Activated naive CD8-positive, alpha-beta T cell treated with anti-CD3 and anti-CD28 coated beads, Interleukin-2, amount 50 U/mL, for 16 hours (primary cell): ENCODE results near the gene SYNJ2.

Experiments used
- DNase-seq: peaks from one replicate; pipeline ENCODE4 v3.0.0-alpha.2; 2020; ENCODE audit warnings: low read depth, low spot score

The SYNJ2 gene

GRCh38 chr6:157998707-157999167 lies 17.1 kb downstream of the SYNJ2 start:
- no peak for DNase-seq

DNA sequence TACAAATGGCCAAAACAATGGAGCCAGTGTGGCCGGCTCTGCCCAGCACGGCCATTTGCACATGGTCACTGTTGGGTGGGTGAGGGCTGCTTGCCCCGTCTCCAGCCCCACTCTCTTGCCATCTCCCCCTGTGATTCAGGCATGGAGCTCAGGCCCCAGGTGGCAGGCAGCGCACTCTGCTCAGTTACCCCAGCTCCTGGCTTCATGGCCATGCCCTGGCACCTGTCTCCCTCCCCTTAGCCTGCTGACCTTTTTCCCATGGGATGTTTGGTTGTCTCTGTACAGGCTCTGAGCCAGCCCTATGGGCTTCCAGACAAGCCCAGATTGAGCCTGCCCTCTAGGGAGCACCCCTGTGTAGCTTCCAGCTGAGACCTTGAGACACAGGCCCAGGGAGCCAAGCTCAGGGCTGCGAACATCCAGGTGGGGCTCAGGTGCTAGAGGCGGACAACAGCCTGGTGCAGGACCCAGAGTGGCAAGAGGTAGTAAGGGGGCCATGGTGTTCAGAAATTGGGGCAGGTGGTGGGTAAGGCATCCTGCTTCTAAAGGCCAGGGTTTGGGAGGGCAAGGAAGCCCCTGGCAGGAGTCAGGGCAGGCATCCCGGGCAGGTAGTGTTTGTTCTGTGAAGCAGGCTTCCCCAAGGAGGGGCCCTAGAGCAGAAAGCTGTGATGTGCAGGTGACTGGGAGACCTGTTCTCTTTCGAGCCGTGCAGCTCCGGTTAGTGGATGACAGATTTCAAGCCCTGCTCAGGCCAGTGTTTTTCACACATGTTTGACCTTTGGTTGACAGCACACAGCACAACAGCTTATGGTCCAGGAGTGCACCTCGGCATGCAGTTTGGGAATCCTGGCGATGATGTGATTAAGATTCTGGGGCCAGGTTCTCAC lies 17.7 kb downstream of the SYNJ2 start:
- no peak for DNase-seq

- DNase-seq, result no peak
These were observed 19.1 kb downstream of the SYNJ2 start for GRCh38 chr6:158000530-158001307.

DNA sequence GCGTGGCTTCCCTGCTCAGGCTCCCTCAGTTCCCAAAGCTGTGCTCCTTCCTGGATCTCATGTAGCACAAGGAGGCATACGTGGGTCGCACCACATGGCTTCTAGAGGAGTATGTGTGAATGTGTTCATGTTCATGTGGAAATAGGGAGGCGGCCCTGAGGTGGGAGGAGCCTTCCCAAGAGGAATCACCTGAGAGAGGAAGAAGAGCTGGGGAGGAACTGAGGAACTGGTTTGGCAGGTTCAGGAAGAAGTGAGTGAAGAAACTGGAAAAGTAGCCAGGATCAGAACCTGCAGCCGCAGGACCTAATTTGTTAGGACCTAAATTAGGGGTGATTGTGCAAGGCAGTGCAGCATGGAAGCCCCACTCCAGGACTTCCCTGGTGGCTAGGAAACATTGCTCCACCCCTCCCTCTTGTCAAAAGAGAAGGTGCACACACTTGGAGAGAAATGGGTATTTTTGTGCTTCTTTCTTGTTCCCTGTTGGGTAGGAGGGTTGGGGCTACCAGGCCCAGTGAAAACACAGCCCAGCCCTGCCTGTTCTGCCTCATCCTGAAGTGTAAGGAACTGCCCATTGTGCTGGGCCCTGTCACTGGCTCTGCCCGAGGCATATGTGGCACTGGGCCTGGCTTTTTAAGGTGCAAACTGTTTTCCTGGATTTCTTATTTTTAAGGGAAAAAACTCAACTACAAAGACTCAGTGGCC lies 20.7 kb downstream of the SYNJ2 start:
- DNase-seq, result no peak

DNA sequence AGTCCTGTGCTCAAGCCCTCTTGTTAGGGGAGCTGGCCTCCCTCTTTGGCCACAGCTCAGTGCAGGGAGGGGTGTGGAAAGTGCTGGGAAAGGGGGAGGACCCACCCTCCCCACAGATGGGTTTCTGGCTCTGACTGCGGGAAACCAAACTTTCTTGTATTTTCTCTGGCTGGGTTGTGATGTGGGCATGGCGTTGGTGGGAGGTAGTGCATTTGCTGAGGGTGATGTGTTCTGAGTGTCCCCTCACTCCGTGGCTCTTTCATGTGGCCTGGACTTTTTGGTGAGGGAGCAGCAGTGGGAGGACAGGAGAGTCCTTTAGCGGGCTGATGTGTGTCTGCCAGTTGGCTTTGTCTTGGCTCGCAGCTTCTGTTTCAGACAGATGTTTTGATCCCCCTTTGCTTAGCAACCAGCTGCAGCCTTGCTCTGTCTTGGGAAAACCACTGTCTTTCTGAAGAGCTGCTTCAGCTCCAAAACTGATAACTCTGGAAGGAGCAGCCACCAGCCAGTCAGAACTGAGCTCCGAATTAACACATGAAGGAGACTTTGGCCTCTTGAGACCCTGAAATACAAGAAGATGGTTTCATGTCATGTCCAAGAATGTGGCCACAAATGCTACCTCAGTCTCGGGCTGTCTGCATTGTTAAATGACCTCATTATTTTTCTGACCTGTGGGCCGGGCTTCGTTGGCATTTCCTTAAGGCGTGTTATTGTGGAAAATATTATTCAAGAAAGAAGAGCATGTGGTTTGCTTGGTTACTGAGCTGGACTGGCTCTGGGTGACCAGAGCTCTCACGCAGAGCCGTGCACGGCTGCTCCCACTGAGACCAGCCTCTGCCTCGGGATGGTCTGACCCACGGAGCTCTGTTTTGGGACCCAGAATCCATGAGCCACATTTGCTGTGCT lies 21.5 kb downstream of the SYNJ2 start:
- no peak for DNase-seq

GRCh38 chr6:158003910-158004700 lies 22.4 kb downstream of the SYNJ2 start:
- no peak for DNase-seq

DNA sequence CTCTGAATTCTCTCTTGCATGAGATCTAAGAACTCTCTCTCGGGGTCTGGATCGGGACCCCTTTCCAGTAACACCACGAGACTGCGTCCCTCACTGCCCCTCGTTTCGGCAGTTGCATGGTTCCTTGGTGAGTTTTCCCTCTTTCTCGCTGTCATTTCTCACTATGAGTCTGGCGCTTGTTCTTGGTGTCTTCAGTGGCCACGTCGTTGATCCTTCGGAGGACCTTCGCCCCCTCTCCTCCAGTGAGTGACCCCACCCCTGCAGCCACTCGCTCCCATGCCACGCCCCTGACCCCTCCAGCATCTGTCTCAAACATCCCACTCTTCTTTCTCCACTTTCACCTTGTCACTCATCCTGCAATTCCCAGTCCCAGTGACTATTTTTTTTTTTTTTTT lies 23.0 kb downstream of the SYNJ2 start:
- no peak for DNase-seq

DNA sequence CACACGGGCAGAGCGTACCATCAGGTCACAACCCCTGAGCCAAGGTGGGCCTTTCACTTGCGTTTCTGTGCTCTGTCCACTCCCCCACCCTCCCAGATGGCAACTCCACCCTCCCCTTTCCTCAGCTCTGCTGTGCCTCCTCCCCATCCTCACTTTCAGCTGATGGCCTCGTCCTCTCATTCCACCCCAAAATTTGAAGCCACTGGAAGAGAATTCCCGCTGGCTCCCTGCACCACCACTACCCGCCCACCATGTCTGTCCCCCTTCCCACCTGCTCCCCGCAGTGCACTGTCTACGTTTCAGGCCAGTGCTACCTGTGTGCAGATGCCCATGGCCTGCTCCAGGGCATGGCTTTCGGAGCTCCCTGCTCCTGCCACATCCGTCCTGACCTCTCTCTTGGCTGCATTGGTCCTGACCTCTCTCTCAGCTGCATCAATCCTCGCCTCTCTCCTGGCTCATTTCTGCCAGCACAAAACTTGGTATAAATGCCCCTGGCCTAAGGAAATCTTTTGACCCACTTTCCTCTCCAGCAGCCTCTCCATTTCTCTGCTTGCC lies 24.0 kb downstream of the SYNJ2 start:
- no peak for DNase-seq

DNA sequence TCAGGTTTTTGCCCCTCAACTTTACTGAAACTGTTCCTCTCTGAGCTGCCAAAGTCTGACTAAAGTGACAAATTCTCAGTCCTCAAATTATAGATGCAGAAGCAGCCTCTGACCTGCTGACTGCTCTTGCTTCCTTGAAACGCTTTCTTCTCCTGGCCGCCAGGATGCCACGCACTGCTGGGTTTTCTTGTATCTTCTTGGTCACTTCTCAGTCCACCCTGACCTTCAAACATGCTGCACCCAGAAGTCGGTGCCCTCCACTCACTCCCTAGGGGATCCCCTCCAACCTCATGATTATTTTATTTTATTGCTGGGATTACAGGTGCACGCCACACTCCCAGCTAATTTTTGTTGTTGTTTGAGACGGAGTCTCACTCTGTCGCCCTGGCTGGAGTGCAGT lies 24.7 kb downstream of the SYNJ2 start:
- no peak for DNase-seq

DNA sequence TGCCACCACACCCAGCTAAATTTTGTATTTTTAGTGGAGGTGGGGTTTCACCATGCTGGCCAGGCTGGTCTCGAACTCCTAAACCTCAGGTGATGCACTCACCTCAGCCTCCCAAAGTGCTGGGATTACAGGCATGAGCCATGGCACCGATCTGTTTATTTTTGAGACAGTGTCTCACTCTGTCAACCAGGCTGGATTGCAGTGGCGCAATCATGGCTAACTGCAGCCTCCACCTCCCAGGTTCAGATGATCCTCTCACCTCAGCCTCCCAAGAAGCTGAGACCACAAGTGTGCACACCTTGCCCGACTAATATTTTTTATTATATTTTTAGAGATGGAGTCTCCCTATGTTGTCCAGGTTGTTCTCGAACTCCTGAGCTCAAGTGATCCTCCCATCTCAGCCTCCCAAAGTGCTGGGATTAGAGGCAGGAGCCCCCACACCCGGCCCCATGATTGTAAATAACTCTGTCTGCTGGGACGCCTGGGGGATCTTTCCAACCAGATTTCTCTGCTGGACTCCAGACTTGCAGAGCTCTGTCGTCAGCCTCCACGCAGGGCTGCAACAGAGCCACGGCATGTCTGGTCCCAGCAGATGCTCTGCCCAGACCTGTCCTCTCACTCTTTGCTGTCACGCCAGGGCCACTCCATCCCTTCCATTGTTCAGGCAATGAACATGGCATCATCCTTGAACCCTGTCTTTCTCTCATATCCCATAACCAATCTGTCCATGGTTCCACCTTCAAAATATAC lies 25.3 kb downstream of the SYNJ2 start:
- no peak for DNase-seq

DNA sequence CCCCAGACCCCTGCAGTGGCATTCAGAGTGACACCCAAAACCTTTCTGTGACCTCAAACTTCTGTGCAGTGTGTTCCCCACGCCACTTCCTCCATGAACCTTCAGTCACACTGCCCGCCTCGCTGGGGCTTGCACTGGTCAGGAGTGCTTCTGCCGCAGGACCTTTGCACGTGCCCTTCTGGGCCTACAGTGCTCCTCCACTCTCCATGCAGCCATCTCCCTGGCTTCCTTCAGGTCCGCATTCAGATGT lies 27.1 kb downstream of the SYNJ2 start:
- no peak for DNase-seq

DNA sequence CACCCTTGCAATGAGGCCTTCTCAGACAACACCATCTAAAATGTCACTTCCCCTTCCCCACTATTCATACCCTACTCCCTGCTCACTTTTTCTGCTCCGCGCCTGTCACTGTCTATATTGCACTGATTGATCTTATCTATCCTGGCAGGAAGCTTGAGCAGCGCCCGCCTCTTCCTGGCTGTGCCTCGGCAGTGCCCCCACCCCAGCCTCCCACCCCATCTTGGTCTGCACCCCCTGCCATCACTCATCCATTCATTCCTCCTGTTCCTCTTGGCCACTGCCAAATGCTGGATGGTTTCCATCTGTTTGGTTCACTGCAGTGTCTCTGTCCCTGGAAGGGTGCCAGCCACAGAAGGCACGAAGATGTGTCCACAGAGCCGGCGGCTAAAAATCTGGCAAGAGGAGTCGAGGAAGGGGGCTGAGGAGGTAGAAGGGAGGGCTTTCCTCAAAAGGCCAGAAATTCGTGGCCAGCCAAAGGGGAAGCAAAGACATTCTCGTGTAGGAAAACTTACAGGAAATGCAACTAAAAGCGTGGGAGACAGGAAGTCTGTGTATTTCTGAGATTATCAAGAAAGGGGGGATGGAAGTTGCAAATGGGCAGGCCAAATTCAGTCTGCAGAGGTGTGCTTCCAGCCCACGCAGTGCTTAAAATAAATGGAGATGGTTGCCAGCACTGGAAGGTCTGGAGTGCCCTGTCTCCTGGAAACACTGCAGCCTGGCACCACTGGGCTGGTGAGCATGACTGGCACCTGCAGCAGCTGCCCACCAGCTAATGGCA lies 27.6 kb downstream of the SYNJ2 start:
- DNase-seq, result no peak

- no peak for DNase-seq
These were observed 28.4 kb downstream of the SYNJ2 start for GRCh38 chr6:158009935-158010585.

DNA sequence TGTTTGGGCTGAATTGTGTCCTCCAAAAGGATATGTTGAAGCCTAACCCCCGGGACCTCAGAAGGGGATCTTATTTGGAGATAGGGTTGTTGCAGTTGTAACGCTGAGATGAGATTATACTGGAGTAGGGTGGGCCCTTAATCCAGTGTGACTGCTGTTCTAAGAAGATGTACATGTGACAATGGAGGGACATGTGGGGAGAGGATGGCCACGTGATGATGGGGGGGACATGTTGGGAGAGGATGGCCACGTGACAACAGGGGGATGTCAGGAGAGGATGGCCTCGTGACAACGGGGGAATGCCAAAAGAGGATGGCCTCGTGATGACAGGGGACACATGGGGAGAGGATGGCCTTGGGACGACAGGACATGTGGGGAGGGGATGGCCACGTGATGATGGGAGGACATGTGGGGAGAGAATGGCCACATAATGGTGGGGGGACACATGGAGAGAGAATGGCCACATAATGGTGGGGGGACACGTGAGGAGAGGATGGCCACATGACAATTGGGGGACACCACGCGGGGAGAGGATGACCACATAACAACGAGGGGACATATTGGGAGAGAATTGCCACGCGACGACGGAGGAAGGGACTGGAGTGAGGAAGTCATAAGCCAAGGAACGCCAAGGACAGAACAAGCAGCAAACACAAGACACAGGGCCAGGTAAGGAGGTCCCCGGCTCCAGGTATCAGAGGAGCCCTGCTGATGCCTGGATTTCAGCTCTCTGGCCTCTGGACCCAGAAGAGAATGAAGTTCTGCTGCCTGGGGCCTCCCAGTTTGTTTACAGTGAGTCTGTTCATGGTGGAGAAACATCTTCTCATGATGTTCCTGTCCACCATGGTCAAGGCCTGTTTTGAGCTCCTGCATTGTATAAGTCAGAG lies 29.2 kb downstream of the SYNJ2 start:
- DNase-seq, result no peak

DNA sequence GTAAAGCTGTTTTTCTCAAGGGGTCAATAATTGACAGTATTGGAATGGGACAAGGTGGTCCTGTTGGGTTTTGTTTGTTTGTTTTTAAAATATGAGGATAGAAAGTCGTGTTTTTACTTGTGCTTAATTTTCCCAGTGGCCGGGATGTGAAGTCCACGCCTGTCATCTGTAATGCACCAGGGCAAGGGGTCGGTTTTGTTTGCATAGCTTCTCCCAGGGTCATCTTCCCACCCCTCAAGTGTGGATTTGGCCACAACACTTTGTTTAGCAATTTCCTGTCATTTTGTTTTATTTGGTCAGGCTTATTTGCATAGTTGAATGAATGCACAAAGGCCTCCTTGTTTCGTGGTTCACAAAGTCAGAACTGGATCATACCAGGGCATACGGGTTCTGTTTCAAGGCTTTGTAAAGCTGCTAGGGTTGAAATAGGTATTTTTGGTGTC lies 29.8 kb downstream of the SYNJ2 start:
- no peak for DNase-seq

DNA sequence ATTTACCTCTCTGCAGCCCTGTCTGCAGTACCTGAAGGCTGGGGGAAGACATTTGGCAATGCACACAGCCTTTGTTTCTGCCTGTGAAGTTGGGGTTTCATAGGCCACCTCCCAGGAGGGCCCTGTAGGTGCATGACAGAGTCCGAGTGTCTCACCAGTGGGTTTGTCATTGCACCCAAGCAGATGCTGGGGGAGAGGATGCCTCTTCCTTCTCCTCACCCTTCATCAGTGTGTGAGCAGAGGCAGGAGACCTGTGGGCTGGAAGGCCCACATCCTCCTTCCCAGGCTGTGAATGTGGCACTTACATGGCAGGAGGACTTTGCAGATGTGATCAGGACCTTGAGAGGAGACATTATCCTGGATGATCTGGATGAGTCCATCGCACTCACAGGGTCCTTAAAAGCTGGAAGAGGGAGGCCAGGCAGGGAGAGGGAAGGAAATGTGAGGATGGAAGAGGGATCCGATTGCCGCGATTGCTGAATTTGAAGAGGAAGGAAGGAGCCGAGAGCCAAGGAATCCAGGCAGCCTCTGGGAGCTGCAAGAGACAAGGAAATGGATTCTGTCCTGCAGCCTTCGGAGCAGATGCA lies 30.4 kb downstream of the SYNJ2 start:
- no peak for DNase-seq
